Heart left ventricle (tissue), 16 donors: ENCODE measurements around the gene MGMT. TPM values are rescaled to one million over a fixed set of nuclear protein-coding genes. Genes with fewer than 3 reads are reported as not detected.

ENCODE experiments used
- ATAC-seq, 4 donors: fragments of 200-7000 bp; cut with Tn5 transposase; one replicate each; pipeline ENCODE4 v1.9.1; 2020 to 2022; ENCODE audit warnings: moderate library complexity in 4 of 4, mild to moderate bottlenecking in 3 of 4, moderate number of reproducible peaks in 1 of 4
- DNase-seq, 5 donors: peaks; one replicate each; pipeline ENCODE4 v3.0.0-alpha.2; 2020
- H3K27ac ChIP-seq, 12 donors: fragments of 200-600 bp; sonication (generic) in 4 of 12; one replicate each; pipeline versions ENCODE4 v1.5.0 to v1.8.0; 2016 to 2022; ENCODE audit warnings: mild to moderate bottlenecking in 2 of 12
- H3K27me3 ChIP-seq, 9 donors: fragments of 200-600 bp; sonication (generic) in 2 of 9; one replicate each; pipeline versions ENCODE4 v1.5.1 to v1.8.0; 2016 to 2022; ENCODE audit warnings: mild to moderate bottlenecking in 3 of 9
- H3K36me3 ChIP-seq, 9 donors: fragments of 200-600 bp; sonication (generic) in 2 of 9; one replicate each; pipeline versions ENCODE4 v1.5.0 to v1.8.0; 2018 to 2022; ENCODE audit warnings: mild to moderate bottlenecking in 2 of 9
- H3K4me1 ChIP-seq, 12 donors: fragments of 200-600 bp; sonication (generic) in 4 of 12; one replicate each; pipeline versions ENCODE4 v1.5.0 to v1.8.0; 2016 to 2022; ENCODE audit warnings: mild to moderate bottlenecking in 3 of 12
- H3K4me3 ChIP-seq, 12 donors: fragments of 200-600 bp; sonication (generic) in 4 of 12; one replicate each; pipeline versions ENCODE4 v1.5.0 to v1.8.0; 2017 to 2022; ENCODE audit warnings: mild to moderate bottlenecking in 9 of 12, moderate library complexity in 4 of 12
- H3K9me3 ChIP-seq, 12 donors: fragments of 200-600 bp; sonication (generic) in 4 of 12; one replicate each; pipeline versions ENCODE4 v1.5.0 to v1.8.0; 2016 to 2022; ENCODE audit warnings: mild to moderate bottlenecking in 1 of 12
- CTCF ChIP-seq, 12 donors: fragments of 200-600 bp; sonication (generic) in 4 of 12; IDR thresholded peaks; one replicate each; pipeline versions ENCODE4 v1.5.0 to v1.8.0; 2018 to 2022; ENCODE audit warnings: antibody characterized with exemption in 12 of 12, mild to moderate bottlenecking in 5 of 12
- POLR2A ChIP-seq, 2 donors: fragments of 450-650 bp; IDR thresholded peaks; one replicate each; pipeline ENCODE4 v1.6.1; 2017; ENCODE audit warnings: antibody characterized with exemption in 2 of 2, mild to moderate bottlenecking in 2 of 2, moderate library complexity in 2 of 2
- WGBS, 4 donors: extraction: QIAGEN DNeasy Blood & Tissue Kit in 2 of 4; methylation state at CpG; one replicate each; pipeline versions ENCODE4 v1.1.5 to v1.1.7; 2013 to 2018; 5-methylcytosine and 5-hydroxymethylcytosine counted together
- intact Hi-C, 10 donors: fragments of 100-400 bp; cut with DNase I; formaldehyde crosslinking; loops; one replicate each; pipeline versions ENCODE4 v1.11.1 to v1.14.2; 2022
- polyA plus RNA-seq, 2 donors: library from polyadenylated mRNA; stranded (reverse); fragments of 200-250 nt; gene quantifications; one replicate each; pipeline ENCODE4 v1.2.3, GENCODE V29; 2013
- total RNA-seq, 9 donors: library from RNA; depleted of rRNA in 2 of 9; stranded (reverse); fragments of >200 nt in 2 of 9; fragmentation: NEBNext Ultra II Directional in 3 of 9; extraction: Animal tissue kit (Norgen Biotek cat#: 25700) in 3 of 9; gene quantifications; one replicate each; pipeline versions ENCODE4 v1.1.0 to v1.2.4, GENCODE V29; 2016 to 2023
- donor health status: ischemic (EF 13 %, LVEDD 7.1; RV severe dilation, severe dysfunction).
- donor health status: healthy with polysubstance abuse.
- donor health status: DM: no; HTN: yes; CAD: no.
- donor health status: DM: no; HTN: no; CAD: no.
- donor health status: ischemic (EF 25% LVEDD 6.9; RV normal size, moderate dysfunction).
- donor health status: ischemic (EF 25% LVEDD 5.7; RV mildly dilated, moderate dysfunction).
- donor health status: healthy.
- donor health status: DM: yes; HTN: yes; CAD: no.
- donor health status: ischemic (EF 35%, LVEDD 5.7; RV mildly dilated, moderate dysfunction).
- donor health status: nonischemic (EF 11% LVEDD 7.7; RV severe dilation, severe dysfunction).
- donor health status: DM: yes; HTN: yes; CAD: no.
- donor health status: PGD.
- donor health status: ischemic (EF 29% LVEDD 5.4; RV normal size, mild dysfunction).
- donor health status: nonischemic (EF 23%, LVEDD 6.1; RV moderate dilation, normal function).

Gene MGMT
- total and polyA plus RNA-seq, 11 donors, result 6.2 to 25.3 (median 11.6) TPM

- no peak overlapping the region for H3K27ac ChIP-seq
- TF ChIP-seq CTCF (IDR thresholded peaks at IDR 0.05), result no peak
- TF ChIP-seq POLR2A (IDR thresholded peaks at IDR 0.05), result no peak
- no peaks in the 10 kb centered on the region for H3K27me3 ChIP-seq
- 89 to 98% (median 93%) methylated on average over 6 of the region's 6 CpGs for WGBS, 4 donors
- intact Hi-C loops, result no loop called here
- peaks cover 0 to 22% (median 2%) of the 10 kb centered on the region in 12 donors for H3K9me3 ChIP-seq
- H3K36me3 ChIP-seq, result peaks cover 0 to 5% (median 0%) of the 10 kb centered on the region in 9 donors
- ATAC-seq (no peak), DNase-seq (peak in 1 of 5 donors; percentile 3)
- H3K4me1 ChIP-seq, result no peaks in the 10 kb centered on the region
- H3K4me3 ChIP-seq, result no peak overlapping the region
Observed at GRCh38 chr10:129727071-129727470, 260.0 kb downstream of the MGMT start.

GRCh38 chr10:129727495-129727894 is 260.5 kb downstream of the MGMT start:
- intact Hi-C loops, result no loop called here
- ATAC-seq (no peak), DNase-seq (no peak)
- H3K36me3 ChIP-seq, result peaks cover 0 to 5% (median 0%) of the 10 kb centered on the region in 9 donors
- no peak overlapping the region for H3K27ac ChIP-seq
- H3K4me3 ChIP-seq, result no peak overlapping the region
- 73 to 100% (median 81%) methylated on average over 3 to 4 of the region's 4 CpGs for WGBS, 4 donors
- H3K27me3 ChIP-seq, result no peaks in the 10 kb centered on the region
- no peak for TF ChIP-seq CTCF (IDR thresholded peaks at IDR 0.05)
- TF ChIP-seq POLR2A (IDR thresholded peaks at IDR 0.05), result no peak
- peaks cover 0 to 18% (median 0%) of the 10 kb centered on the region in 12 donors for H3K9me3 ChIP-seq
- no peaks in the 10 kb centered on the region for H3K4me1 ChIP-seq

GRCh38 chr10:129728246-129728820 is 261.3 kb downstream of the MGMT start:
- Histone ChIP-seq H3K4me3 (no peak overlapping the region), H3K4me1 (no peaks in the 10 kb centered on the region), H3K9me3 (peaks cover 0 to 16% (median 0%) of the 10 kb centered on the region in 12 donors), H3K27ac (no peak overlapping the region), H3K36me3 (peaks cover 0 to 5% (median 0%) of the 10 kb centered on the region in 9 donors), H3K27me3 (no peaks in the 10 kb centered on the region)
- ATAC-seq (no peak), DNase-seq (peak in 1 of 5 donors; percentile 48)
- intact Hi-C loops, result no loop called here
- 93 to 98% (median 96%) methylated on average over 12 to 13 of the region's 13 CpGs for whole genome bisulfite sequencing, 4 donors
- TF ChIP-seq CTCF (IDR thresholded peaks at IDR 0.05) (no peak), POLR2A (IDR thresholded peaks at IDR 0.05) (no peak)

- Histone ChIP-seq H3K27me3 (no peaks in the 10 kb centered on the region), H3K36me3 (peaks cover 0 to 5% (median 0%) of the 10 kb centered on the region in 9 donors), H3K27ac (no peak overlapping the region), H3K9me3 (peaks cover 0 to 16% (median 0%) of the 10 kb centered on the region in 12 donors), H3K4me3 (no peak overlapping the region), H3K4me1 (no peaks in the 10 kb centered on the region)
- DNase-seq, result peak in 2 of 5 donors; percentile 4 to 55
- 95 to 98% (median 95%) methylated on average over 21 of the region's 21 CpGs for WGBS, 4 donors
- TF ChIP-seq POLR2A (IDR thresholded peaks at IDR 0.05) (no peak), CTCF (IDR thresholded peaks at IDR 0.05) (no peak)
- intact Hi-C loops, result no loop called here
- ATAC-seq, result no peak
Observed at GRCh38 chr10:129728905-129729795, 262.1 kb downstream of the MGMT start.
